IPS-18a (cell line): ENCODE measurements around the gene TMEM270.

ENCODE experiments used
- H3K27ac ChIP-seq: one replicate; pipeline ENCODE4 v1.5.1; 2013; ENCODE audit warnings: low read length
- H3K27me3 ChIP-seq: one replicate; pipeline ENCODE4 v1.6.1; 2013; ENCODE audit warnings: mild to moderate bottlenecking, low read length; ENCODE audit not compliant: control insufficient read depth, insufficient read depth
- H3K36me3 ChIP-seq: one replicate; pipeline ENCODE4 v1.6.1; 2013; ENCODE audit warnings: low read depth, low read length; ENCODE audit not compliant: control insufficient read depth
- H3K4me1 ChIP-seq: one replicate; pipeline ENCODE4 v1.6.1; 2013; ENCODE audit warnings: low read depth, low read length; ENCODE audit not compliant: control insufficient read depth
- H3K4me3 ChIP-seq: one replicate; pipeline ENCODE4 v1.5.1; 2013; ENCODE audit warnings: low read length
- H3K9ac ChIP-seq: one replicate; pipeline ENCODE4 v1.6.1; 2013; ENCODE audit warnings: mild to moderate bottlenecking, low read length, moderate library complexity
- H3K9me3 ChIP-seq: one replicate; pipeline ENCODE4 v1.6.1; 2013; ENCODE audit warnings: low read depth, low read length; ENCODE audit not compliant: control insufficient read depth

TMEM270 gene

GRCh38 chr7:73894733-73895551, 34.0 kb downstream of the TMEM270 start:
- no peaks in the 10 kb centered on the region for H3K36me3 ChIP-seq
- no peaks in the 10 kb centered on the region for H3K27me3 ChIP-seq
- H3K4me1 ChIP-seq: no peaks in the 10 kb centered on the region
- no peak overlapping the region for H3K27ac ChIP-seq
- no peak overlapping the region for H3K4me3 ChIP-seq
- H3K9me3 ChIP-seq: peaks cover 9% of the 10 kb centered on the region
- no peak overlapping the region for H3K9ac ChIP-seq

DNA sequence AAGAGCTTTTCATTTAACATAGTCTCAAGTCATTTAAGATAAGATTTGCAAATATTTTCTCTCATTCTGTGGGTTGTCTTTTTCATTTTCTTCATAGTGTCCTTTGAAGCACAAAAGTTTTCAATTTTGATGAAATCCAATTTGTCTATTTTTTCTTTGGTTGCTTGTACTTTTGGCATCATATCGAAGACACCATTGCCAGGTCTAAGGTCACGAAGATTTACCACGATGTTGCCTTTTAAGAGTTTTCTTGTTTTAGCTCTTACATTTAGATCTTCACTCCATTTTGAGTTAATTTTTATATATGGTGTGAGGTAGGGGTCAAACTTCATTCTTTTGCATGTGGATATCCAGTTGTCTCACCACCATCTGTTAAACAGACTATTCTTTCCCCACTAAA, 34.7 kb downstream of the TMEM270 start:
- Histone ChIP-seq H3K36me3 (no peaks in the 10 kb centered on the region), H3K4me1 (no peaks in the 10 kb centered on the region), H3K9me3 (peaks cover 9% of the 10 kb centered on the region), H3K4me3 (no peak overlapping the region), H3K27ac (no peak overlapping the region), H3K9ac (no peak overlapping the region), H3K27me3 (no peaks in the 10 kb centered on the region)

- Histone ChIP-seq H3K9me3 (peaks cover 9% of the 10 kb centered on the region), H3K27me3 (no peaks in the 10 kb centered on the region), H3K4me1 (no peaks in the 10 kb centered on the region), H3K9ac (no peak overlapping the region), H3K36me3 (no peaks in the 10 kb centered on the region), H3K4me3 (no peak overlapping the region), H3K27ac (no peak overlapping the region)
Observed at GRCh38 chr7:73896454-73896853, 35.5 kb downstream of the TMEM270 start.

- Histone ChIP-seq H3K27ac (no peak overlapping the region), H3K9me3 (peaks cover 9% of the 10 kb centered on the region), H3K9ac (no peak overlapping the region), H3K27me3 (no peaks in the 10 kb centered on the region), H3K4me1 (no peaks in the 10 kb centered on the region), H3K36me3 (no peaks in the 10 kb centered on the region), H3K4me3 (no peak overlapping the region)
Observed at GRCh38 chr7:73899731-73900142, 38.8 kb downstream of the TMEM270 start.

GRCh38 chr7:73900286-73900685, 39.3 kb downstream of the TMEM270 start:
- H3K9me3 ChIP-seq: peaks cover 9% of the 10 kb centered on the region
- no peaks in the 10 kb centered on the region for H3K27me3 ChIP-seq
- no peak overlapping the region for H3K4me3 ChIP-seq
- H3K4me1 ChIP-seq: no peaks in the 10 kb centered on the region
- H3K9ac ChIP-seq: no peak overlapping the region
- H3K27ac ChIP-seq: no peak overlapping the region
- H3K36me3 ChIP-seq: no peaks in the 10 kb centered on the region

- Histone ChIP-seq H3K9me3 (no peaks in the 10 kb centered on the region), H3K27ac (no peak overlapping the region), H3K27me3 (no peaks in the 10 kb centered on the region), H3K4me1 (no peaks in the 10 kb centered on the region), H3K36me3 (no peaks in the 10 kb centered on the region), H3K9ac (no peak overlapping the region), H3K4me3 (no peak overlapping the region)
Observed at GRCh38 chr7:73901231-73901822, 40.4 kb downstream of the TMEM270 start.

GRCh38 chr7:73901823-73902597, 41.1 kb downstream of the TMEM270 start:
- H3K4me3 ChIP-seq: no peak overlapping the region
- no peaks in the 10 kb centered on the region for H3K4me1 ChIP-seq
- H3K27me3 ChIP-seq: no peaks in the 10 kb centered on the region
- H3K27ac ChIP-seq: no peak overlapping the region
- H3K9ac ChIP-seq: no peak overlapping the region
- no peaks in the 10 kb centered on the region for H3K9me3 ChIP-seq
- no peaks in the 10 kb centered on the region for H3K36me3 ChIP-seq

DNA sequence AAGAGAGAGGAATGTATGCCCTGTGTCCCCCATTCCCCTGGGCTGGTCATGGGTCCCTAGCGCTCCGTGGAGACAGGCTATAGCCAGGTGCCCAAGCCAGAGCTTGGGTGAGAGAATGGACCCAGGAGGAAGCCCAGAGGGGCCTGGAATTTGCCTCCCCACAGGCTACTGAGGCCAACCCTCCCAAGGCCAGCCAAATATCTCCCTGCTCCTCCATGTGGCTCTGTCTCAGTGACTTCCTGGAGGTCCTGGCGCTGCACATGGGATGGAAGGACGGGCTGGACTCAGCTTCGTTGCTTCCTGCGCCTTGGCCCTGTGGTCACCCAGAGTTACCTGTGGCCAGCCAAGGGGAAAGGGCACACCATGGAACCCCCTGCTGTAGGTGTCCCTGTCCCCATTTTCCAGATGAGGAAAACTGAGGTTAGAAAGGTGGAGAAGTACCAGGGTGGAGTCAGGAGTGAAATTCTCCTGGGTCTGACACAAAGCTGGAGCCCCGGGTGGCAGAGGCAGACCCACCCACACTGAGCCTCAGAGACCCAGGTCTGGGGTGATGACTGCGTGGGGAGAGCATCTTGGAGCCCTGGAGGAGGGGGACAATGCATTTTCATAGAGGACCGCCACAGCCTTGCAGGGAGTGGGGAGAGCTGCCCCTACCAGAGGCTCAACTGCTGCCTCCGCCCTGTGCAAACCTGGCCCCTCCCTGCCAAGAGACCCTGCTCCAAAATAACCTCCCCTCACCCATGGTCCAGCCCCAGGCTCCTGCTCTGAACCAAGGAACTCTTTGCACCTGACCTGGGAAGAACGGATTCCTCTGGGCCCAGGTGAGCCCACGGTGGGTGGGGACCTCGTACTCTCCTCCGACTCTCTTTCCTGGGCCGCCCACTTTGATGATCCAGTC, 42.6 kb downstream of the TMEM270 start:
- no peaks in the 10 kb centered on the region for H3K9me3 ChIP-seq
- H3K36me3 ChIP-seq: no peaks in the 10 kb centered on the region
- H3K9ac ChIP-seq: no peak overlapping the region
- no peak overlapping the region for H3K4me3 ChIP-seq
- H3K27ac ChIP-seq: no peak overlapping the region
- H3K27me3 ChIP-seq: no peaks in the 10 kb centered on the region
- H3K4me1 ChIP-seq: no peaks in the 10 kb centered on the region

DNA sequence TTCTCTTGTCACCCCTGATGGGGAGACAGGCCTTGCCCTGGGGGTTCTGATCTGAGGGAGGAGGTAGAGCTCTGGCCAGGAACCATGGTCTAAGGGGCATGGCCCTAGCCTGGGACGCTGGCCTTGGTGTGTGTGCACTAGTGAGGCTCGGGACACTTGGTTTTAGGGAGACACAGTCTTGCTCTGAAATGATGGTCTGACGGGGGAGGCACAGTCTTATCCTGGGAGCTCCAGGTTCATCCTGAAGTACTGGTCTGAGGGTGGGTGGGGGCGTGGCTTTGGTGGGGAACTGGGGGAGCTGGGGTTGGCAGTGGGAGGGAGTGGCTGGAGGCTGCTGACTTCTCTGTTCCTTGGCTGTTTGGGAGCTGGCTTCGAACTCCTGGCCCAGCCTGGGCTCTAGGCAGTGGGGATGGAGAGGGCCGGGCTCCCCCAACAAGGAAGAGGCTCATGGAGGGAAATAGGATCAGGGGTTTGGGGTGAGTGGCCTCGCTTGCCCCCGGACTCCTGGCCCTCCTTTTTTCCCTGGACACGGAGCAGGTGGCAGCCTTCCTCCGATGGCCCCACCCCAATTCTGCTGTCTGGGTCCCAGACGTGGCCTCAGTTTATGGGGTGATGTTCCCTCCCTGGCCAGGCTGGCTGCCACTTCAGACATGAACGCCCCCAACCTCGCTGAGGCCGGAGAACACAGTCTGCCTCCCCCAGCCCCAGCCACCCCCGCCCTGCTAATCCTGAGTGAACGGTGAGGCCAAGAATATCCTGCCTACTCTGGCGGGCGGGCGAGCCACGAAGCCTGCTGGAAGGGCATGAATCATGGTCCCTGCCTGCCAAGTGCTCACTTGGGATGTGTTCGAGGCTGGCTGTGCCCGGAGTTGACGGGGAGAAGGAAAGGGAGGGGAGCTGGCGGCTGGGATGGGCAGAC, 43.5 kb downstream of the TMEM270 start:
- no peaks in the 10 kb centered on the region for H3K9me3 ChIP-seq
- H3K36me3 ChIP-seq: no peaks in the 10 kb centered on the region
- H3K9ac ChIP-seq: no peak overlapping the region
- H3K4me3 ChIP-seq: no peak overlapping the region
- no peak overlapping the region for H3K27ac ChIP-seq
- H3K4me1 ChIP-seq: no peaks in the 10 kb centered on the region
- H3K27me3 ChIP-seq: no peaks in the 10 kb centered on the region

GRCh38 chr7:73905360-73905759, 44.4 kb downstream of the TMEM270 start:
- Histone ChIP-seq H3K4me3 (no peak overlapping the region), H3K36me3 (no peaks in the 10 kb centered on the region), H3K27me3 (no peaks in the 10 kb centered on the region), H3K9ac (no peak overlapping the region), H3K9me3 (no peaks in the 10 kb centered on the region), H3K27ac (no peak overlapping the region), H3K4me1 (no peaks in the 10 kb centered on the region)
